CD14-positive monocyte (primary cell): Measurements from ENCODE around the gene LRPAP1. TPM values are rescaled to one million over a fixed set of nuclear protein-coding genes. Genes with fewer than 3 reads are reported as not detected.
"Not testable (repeated sequence)": the region's sequence is repeated elsewhere in the genome, so short reads cannot be mapped to it uniquely, and the experiment has no call there.

Experiments used
- DNase-seq, 3 donors: peaks; one replicate each; pipeline ENCODE4 v3.0.0-alpha.2; 2011 to 2022
- H2AFZ ChIP-seq: 2 replicates; pipeline ENCODE4 v1.6.0; 2012; ENCODE audit warnings: mild to moderate bottlenecking, low read depth, low read length, inconsistent platforms; ENCODE audit not compliant: insufficient read depth, poor library complexity, severe bottlenecking
- H3K27ac ChIP-seq, 2 donors: 1 replicate in 1 of 2; 2 replicates in 1 of 2; pipeline ENCODE4 v1.5.1; 2012 to 2013; ENCODE audit warnings: low read length in 2 of 2, control low read depth in 1 of 2, inconsistent platforms in 1 of 2, low read depth in 1 of 2, mild to moderate bottlenecking in 1 of 2
- H3K27me3 ChIP-seq, 2 donors: one replicate each; pipeline versions ENCODE4 v1.6.0 to v1.6.1; 2011 to 2013; ENCODE audit warnings: low read length in 2 of 2; ENCODE audit not compliant: control insufficient read depth in 2 of 2, insufficient read depth in 2 of 2
- H3K36me3 ChIP-seq, 2 donors: replicated peaks in 1 of 2; 1 replicate in 1 of 2; 2 replicates in 1 of 2; pipeline versions ENCODE4 v1.5.1 to v1.6.1; 2012 to 2013; ENCODE audit warnings: low read length in 2 of 2, control low read depth in 1 of 2, inconsistent platforms in 1 of 2, mild to moderate bottlenecking in 1 of 2; ENCODE audit not compliant: insufficient read depth in 2 of 2, control insufficient read depth in 1 of 2
- H3K4me1 ChIP-seq, 2 donors: 1 replicate in 1 of 2; 2 replicates in 1 of 2; pipeline versions ENCODE4 v1.5.1 to v1.6.1; 2012 to 2013; ENCODE audit warnings: low read length in 2 of 2, control low read depth in 1 of 2, inconsistent platforms in 1 of 2, mild to moderate bottlenecking in 1 of 2, moderate library complexity in 1 of 2; ENCODE audit not compliant: insufficient read depth in 2 of 2, control insufficient read depth in 1 of 2
- H3K4me2 ChIP-seq: replicated peaks from 2 replicates; pipeline ENCODE3; 2012; ENCODE audit warnings: low read length, moderate library complexity, mild to moderate bottlenecking; ENCODE audit not compliant: poor library complexity, severe bottlenecking; ENCODE audit errors: extremely low read depth
- H3K4me3 ChIP-seq, 3 experiments: fragments of 200-600 bp in 1 of 3; sonication (generic) in 1 of 3; replicated peaks in 1 of 3; 1 replicate in 2 of 3; 2 replicates in 1 of 3; pipeline ENCODE4 v1.5.1; 2011 to 2013; ENCODE audit warnings: low read length in 3 of 3, mild to moderate bottlenecking in 3 of 3, control low read depth in 2 of 3, low read depth in 2 of 3, inconsistent platforms in 1 of 3, moderate library complexity in 1 of 3
- H3K79me2 ChIP-seq: 2 replicates; pipeline ENCODE4 v1.6.0; 2012; ENCODE audit warnings: mild to moderate bottlenecking, control low read depth, inconsistent platforms, low read length, moderate library complexity; ENCODE audit not compliant: insufficient read depth
- H3K9ac ChIP-seq: 2 replicates; pipeline ENCODE4 v1.6.0; 2017; ENCODE audit warnings: low read length, mild to moderate bottlenecking; ENCODE audit not compliant: insufficient read depth, poor library complexity, severe bottlenecking
- H3K9me3 ChIP-seq, 2 donors: replicated peaks in 1 of 2; 1 replicate in 1 of 2; 2 replicates in 1 of 2; pipeline versions ENCODE4 v1.5.1 to v1.6.1; 2012 to 2013; ENCODE audit warnings: low read length in 2 of 2, control low read depth in 1 of 2; ENCODE audit not compliant: control insufficient read depth in 1 of 2, insufficient read depth in 1 of 2
- H4K20me1 ChIP-seq: 2 replicates; pipeline ENCODE4 v1.6.0; 2012; ENCODE audit warnings: mild to moderate bottlenecking, low read length, control low read depth, moderate library complexity; ENCODE audit not compliant: insufficient read depth
- H3K27ac Mint-ChIP-seq, 7 donors: one replicate each; pipeline ENCODE4 v1.8.0; 2020; ENCODE audit warnings: mild to moderate bottlenecking in 7 of 7, mixed read lengths in 7 of 7, moderate library complexity in 6 of 7, inconsistent platforms in 2 of 7
- H3K27me3 Mint-ChIP-seq, 3 donors: one replicate each; pipeline ENCODE4 v1.8.0; 2021 to 2022; ENCODE audit warnings: low read depth in 3 of 3, mild to moderate bottlenecking in 3 of 3, mixed read lengths in 3 of 3, moderate library complexity in 3 of 3, inconsistent platforms in 1 of 3
- H3K36me3 Mint-ChIP-seq, 2 donors: one replicate each; pipeline ENCODE4 v1.8.0; 2020; ENCODE audit warnings: mixed read lengths in 2 of 2, inconsistent platforms in 1 of 2, mild to moderate bottlenecking in 1 of 2
- H3K4me1 Mint-ChIP-seq: one replicate; pipeline ENCODE4 v1.8.0; 2020; ENCODE audit warnings: mild to moderate bottlenecking, mixed read lengths
- H3K4me3 Mint-ChIP-seq, 2 donors: one replicate each; pipeline ENCODE4 v1.8.0; 2020; ENCODE audit warnings: mild to moderate bottlenecking in 2 of 2, mixed read lengths in 2 of 2, moderate library complexity in 1 of 2
- H3K9me3 Mint-ChIP-seq, 7 donors: one replicate each; pipeline ENCODE4 v1.8.0; 2020 to 2022; ENCODE audit warnings: mixed read lengths in 7 of 7, mild to moderate bottlenecking in 6 of 7, moderate library complexity in 6 of 7, inconsistent platforms in 2 of 7
- WGBS: methylation state at CpG from one replicate; pipeline ENCODE4 v1.1.5; 2013; ENCODE audit warnings: missing lambda C conversion rate; ENCODE audit not compliant: insufficient coverage; 5-methylcytosine and 5-hydroxymethylcytosine counted together
- intact Hi-C, 2 donors: fragments of 100-400 bp; cut with micrococcal nuclease; formaldehyde crosslinking; loops; one replicate each; pipeline versions ENCODE4 v1.15.0 to v1.15.1; 2023
- polyA plus RNA-seq, 3 donors: library from polyadenylated mRNA; depleted of rRNA in 1 of 3; unstranded in 2 of 3; stranded (reverse) in 1 of 3; fragments of 300-500 nt in 2 of 3; fragments of >200 nt in 1 of 3; fragmentation: Illumina TruSeq in 2 of 3; gene quantifications; 1 replicate in 2 of 3; 2 replicates in 1 of 3; pipeline ENCODE4 v1.2.3, GENCODE V29; 2012 to 2021
- TF ChIP-seq, protein P1 (sequence below): fragments of 200-600 bp; IDR thresholded peaks from one replicate; pipeline ENCODE4 v1.8.0; 2022; ENCODE audit warnings: antibody characterized with exemption, mild to moderate bottlenecking

Gene LRPAP1
- polyA plus RNA-seq, 3 donors, result 169 to 204 (median 180) TPM

DNA sequence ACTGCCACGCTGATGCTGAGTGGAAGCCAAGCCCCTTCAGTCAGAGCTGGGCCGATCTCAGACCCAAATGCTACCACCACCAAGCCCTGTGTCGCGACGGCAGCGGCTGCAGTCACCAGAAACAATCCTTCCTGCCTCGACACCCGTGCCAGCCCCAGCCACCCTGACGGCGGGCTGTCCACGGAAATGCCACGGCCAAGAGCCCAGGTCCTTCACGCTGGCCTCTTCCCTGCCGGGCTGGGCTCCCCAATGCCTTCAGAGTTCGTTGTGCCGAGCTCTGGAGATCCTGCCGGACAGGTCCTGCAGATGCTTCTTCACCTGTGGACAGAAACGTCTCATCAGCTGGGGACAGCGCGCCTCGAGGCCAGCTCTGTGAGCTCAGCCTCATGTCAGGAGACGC is 19.5 kb downstream of the LRPAP1 start:
- Histone ChIP-seq H3K27ac (no peak overlapping the region), H2AFZ (no peak overlapping the region), H3K79me2 (peaks cover 28% of the 10 kb centered on the region), H3K4me3 (no peak overlapping the region), H3K9ac (no peak overlapping the region), H3K4me1 (no peaks in the 10 kb centered on the region), H4K20me1 (peaks cover 79% of the 10 kb centered on the region), H3K36me3 (peaks cover 89 to 100% of the 10 kb centered on the region in 2 donors), H3K27me3 (no peaks in the 10 kb centered on the region), H3K9me3 (peaks cover 0 to 4% of the 10 kb centered on the region in 2 donors), H3K4me2 (no peak overlapping the region)
- Mint-ChIP-seq H3K9me3 (peaks cover 0 to 10% (median 0%) of the 10 kb centered on the region in 7 donors), H3K4me1 (peaks cover 8% of the 10 kb centered on the region), H3K27ac (peak overlapping the region in 3 of 7 donors; percentile 6 to 59 (median 33)), H3K4me3 (no peak overlapping the region), H3K36me3 (peaks cover 82 to 92% of the 10 kb centered on the region in 2 donors), H3K27me3 (no peaks in the 10 kb centered on the region)
- 94% methylated on average over 21 of the region's 22 CpGs for WGBS
- DNase-seq, result no peak
- intact Hi-C loops, result no loop called here
- TF ChIP-seq, protein P1, sequence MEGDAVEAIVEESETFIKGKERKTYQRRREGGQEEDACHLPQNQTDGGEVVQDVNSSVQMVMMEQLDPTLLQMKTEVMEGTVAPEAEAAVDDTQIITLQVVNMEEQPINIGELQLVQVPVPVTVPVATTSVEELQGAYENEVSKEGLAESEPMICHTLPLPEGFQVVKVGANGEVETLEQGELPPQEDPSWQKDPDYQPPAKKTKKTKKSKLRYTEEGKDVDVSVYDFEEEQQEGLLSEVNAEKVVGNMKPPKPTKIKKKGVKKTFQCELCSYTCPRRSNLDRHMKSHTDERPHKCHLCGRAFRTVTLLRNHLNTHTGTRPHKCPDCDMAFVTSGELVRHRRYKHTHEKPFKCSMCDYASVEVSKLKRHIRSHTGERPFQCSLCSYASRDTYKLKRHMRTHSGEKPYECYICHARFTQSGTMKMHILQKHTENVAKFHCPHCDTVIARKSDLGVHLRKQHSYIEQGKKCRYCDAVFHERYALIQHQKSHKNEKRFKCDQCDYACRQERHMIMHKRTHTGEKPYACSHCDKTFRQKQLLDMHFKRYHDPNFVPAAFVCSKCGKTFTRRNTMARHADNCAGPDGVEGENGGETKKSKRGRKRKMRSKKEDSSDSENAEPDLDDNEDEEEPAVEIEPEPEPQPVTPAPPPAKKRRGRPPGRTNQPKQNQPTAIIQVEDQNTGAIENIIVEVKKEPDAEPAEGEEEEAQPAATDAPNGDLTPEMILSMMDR, result no peak

GRCh38 chr4:3512279-3512678 is 19.9 kb downstream of the LRPAP1 start:
- Histone ChIP-seq H3K36me3 (peaks cover 88 to 100% of the 10 kb centered on the region in 2 donors), H3K4me2 (no peak overlapping the region), H3K4me1 (no peaks in the 10 kb centered on the region), H3K9ac (no peak overlapping the region), H2AFZ (no peak overlapping the region), H4K20me1 (peaks cover 84% of the 10 kb centered on the region), H3K79me2 (peaks cover 32% of the 10 kb centered on the region), H3K9me3 (peaks cover 0 to 4% of the 10 kb centered on the region in 2 donors), H3K4me3 (no peak overlapping the region), H3K27ac (no peak overlapping the region), H3K27me3 (no peaks in the 10 kb centered on the region)
- peaks cover 0 to 10% (median 0%) of the 10 kb centered on the region in 7 donors for H3K9me3 Mint-ChIP-seq
- WGBS, result 99% methylated on average over 7 of the region's 13 CpGs
- peaks cover 8% of the 10 kb centered on the region for H3K4me1 Mint-ChIP-seq
- DNase-seq, result no peak
- H3K4me3 Mint-ChIP-seq, result no peak overlapping the region
- TF ChIP-seq, protein P1, result no peak
- H3K36me3 Mint-ChIP-seq, result peaks cover 82 to 92% of the 10 kb centered on the region in 2 donors
- peak overlapping the region in 1 of 7 donors; percentile 59 for H3K27ac Mint-ChIP-seq
- no peaks in the 10 kb centered on the region for H3K27me3 Mint-ChIP-seq
- intact Hi-C loops, result no loop called here

GRCh38 chr4:3511601-3512000 is 20.6 kb downstream of the LRPAP1 start:
- DNase-seq, H3K27ac Mint-ChIP-seq, H3K9me3 Mint-ChIP-seq, H3K4me1 ChIP-seq, H3K4me1 Mint-ChIP-seq, H3K27me3 Mint-ChIP-seq, H3K4me2 ChIP-seq, intact Hi-C loops, H3K9me3 ChIP-seq, H3K9ac ChIP-seq, H3K4me3 ChIP-seq, H2AFZ ChIP-seq, H3K27ac ChIP-seq, H3K4me3 Mint-ChIP-seq, H3K27me3 ChIP-seq: not testable (repeated sequence)
- H3K36me3 Mint-ChIP-seq, result peaks cover 82 to 92% of the 10 kb centered on the region in 2 donors
- Histone ChIP-seq H3K36me3 (peaks cover 88 to 100% of the 10 kb centered on the region in 2 donors), H3K79me2 (peaks cover 39% of the 10 kb centered on the region), H4K20me1 (peaks cover 85% of the 10 kb centered on the region)
- 98% methylated on average over 7 of the region's 27 CpGs for WGBS
